Heart left ventricle (tissue), 16 donors: ENCODE data around the gene CCDC71. TPM values are rescaled to one million over a fixed set of nuclear protein-coding genes. Genes with fewer than 3 reads are reported as not detected.

ENCODE experiments used
- ATAC-seq, 4 donors: fragments of 200-7000 bp; cut with Tn5 transposase; one replicate each; pipeline ENCODE4 v1.9.1; 2020 to 2022; ENCODE audit warnings: moderate library complexity in 4 of 4, mild to moderate bottlenecking in 3 of 4, moderate number of reproducible peaks in 1 of 4
- DNase-seq, 5 donors: peaks; one replicate each; pipeline ENCODE4 v3.0.0-alpha.2; 2020
- H3K27ac ChIP-seq, 12 donors: fragments of 200-600 bp; sonication (generic) in 4 of 12; one replicate each; pipeline versions ENCODE4 v1.5.0 to v1.8.0; 2016 to 2022; ENCODE audit warnings: mild to moderate bottlenecking in 2 of 12
- H3K27me3 ChIP-seq, 9 donors: fragments of 200-600 bp; sonication (generic) in 2 of 9; one replicate each; pipeline versions ENCODE4 v1.5.1 to v1.8.0; 2016 to 2022; ENCODE audit warnings: mild to moderate bottlenecking in 3 of 9
- H3K36me3 ChIP-seq, 9 donors: fragments of 200-600 bp; sonication (generic) in 2 of 9; one replicate each; pipeline versions ENCODE4 v1.5.0 to v1.8.0; 2018 to 2022; ENCODE audit warnings: mild to moderate bottlenecking in 2 of 9
- H3K4me1 ChIP-seq, 12 donors: fragments of 200-600 bp; sonication (generic) in 4 of 12; one replicate each; pipeline versions ENCODE4 v1.5.0 to v1.8.0; 2016 to 2022; ENCODE audit warnings: mild to moderate bottlenecking in 3 of 12
- H3K4me3 ChIP-seq, 12 donors: fragments of 200-600 bp; sonication (generic) in 4 of 12; one replicate each; pipeline versions ENCODE4 v1.5.0 to v1.8.0; 2017 to 2022; ENCODE audit warnings: mild to moderate bottlenecking in 9 of 12, moderate library complexity in 4 of 12
- H3K9me3 ChIP-seq, 12 donors: fragments of 200-600 bp; sonication (generic) in 4 of 12; one replicate each; pipeline versions ENCODE4 v1.5.0 to v1.8.0; 2016 to 2022; ENCODE audit warnings: mild to moderate bottlenecking in 1 of 12
- CTCF ChIP-seq, 12 donors: fragments of 200-600 bp; sonication (generic) in 4 of 12; IDR thresholded peaks; one replicate each; pipeline versions ENCODE4 v1.5.0 to v1.8.0; 2018 to 2022; ENCODE audit warnings: antibody characterized with exemption in 12 of 12, mild to moderate bottlenecking in 5 of 12
- POLR2A ChIP-seq, 2 donors: fragments of 450-650 bp; IDR thresholded peaks; one replicate each; pipeline ENCODE4 v1.6.1; 2017; ENCODE audit warnings: antibody characterized with exemption in 2 of 2, mild to moderate bottlenecking in 2 of 2, moderate library complexity in 2 of 2
- WGBS, 4 donors: extraction: QIAGEN DNeasy Blood & Tissue Kit in 2 of 4; methylation state at CpG; one replicate each; pipeline versions ENCODE4 v1.1.5 to v1.1.7; 2013 to 2018; 5-methylcytosine and 5-hydroxymethylcytosine counted together
- intact Hi-C, 10 donors: fragments of 100-400 bp; cut with DNase I; formaldehyde crosslinking; loops; one replicate each; pipeline versions ENCODE4 v1.11.1 to v1.14.2; 2022
- polyA plus RNA-seq, 2 donors: library from polyadenylated mRNA; stranded (reverse); fragments of 200-250 nt; gene quantifications; one replicate each; pipeline ENCODE4 v1.2.3, GENCODE V29; 2013
- total RNA-seq, 9 donors: library from RNA; depleted of rRNA in 2 of 9; stranded (reverse); fragments of >200 nt in 2 of 9; fragmentation: NEBNext Ultra II Directional in 3 of 9; extraction: Animal tissue kit (Norgen Biotek cat#: 25700) in 3 of 9; gene quantifications; one replicate each; pipeline versions ENCODE4 v1.1.0 to v1.2.4, GENCODE V29; 2016 to 2023
- donor health status: ischemic (EF 13 %, LVEDD 7.1; RV severe dilation, severe dysfunction).
- donor health status: healthy with polysubstance abuse.
- donor health status: DM: no; HTN: yes; CAD: no.
- donor health status: DM: no; HTN: no; CAD: no.
- donor health status: ischemic (EF 25% LVEDD 6.9; RV normal size, moderate dysfunction).
- donor health status: ischemic (EF 25% LVEDD 5.7; RV mildly dilated, moderate dysfunction).
- donor health status: healthy.
- donor health status: DM: yes; HTN: yes; CAD: no.
- donor health status: ischemic (EF 35%, LVEDD 5.7; RV mildly dilated, moderate dysfunction).
- donor health status: nonischemic (EF 11% LVEDD 7.7; RV severe dilation, severe dysfunction).
- donor health status: DM: yes; HTN: yes; CAD: no.
- donor health status: PGD.
- donor health status: ischemic (EF 29% LVEDD 5.4; RV normal size, mild dysfunction).
- donor health status: nonischemic (EF 23%, LVEDD 6.1; RV moderate dilation, normal function).

Gene CCDC71
- total and polyA plus RNA-seq, 11 donors, result 9.7 to 24.0 (median 14.6) TPM

GRCh38 chr3:49174397-49174985 lies 8.4 kb upstream of the CCDC71 start:
- peak overlapping the region in 7 of 12 donors; percentile 91 to 98 (median 95) for H3K4me3 ChIP-seq
- TF ChIP-seq POLR2A (IDR thresholded peaks at IDR 0.05) (no peak), CTCF (IDR thresholded peaks at IDR 0.05) (no peak)
- ATAC-seq, result no peak
- H3K27me3 ChIP-seq, result no peaks in the 10 kb centered on the region
- 73 to 86% (median 80%) methylated on average over 2 to 9 of the region's 9 CpGs for WGBS, 4 donors
- H3K36me3 ChIP-seq, result peaks cover 0 to 46% (median 27%) of the 10 kb centered on the region in 9 donors
- peak overlapping the region in 11 of 12 donors; percentile 79 to 99 (median 97) for H3K27ac ChIP-seq
- H3K9me3 ChIP-seq, result no peaks in the 10 kb centered on the region
- no peak for DNase-seq
- intact Hi-C loops, result loop anchor here (5.0 to 10.0 kb wide), 10 partner anchors 33 to 273 kb away; partner anchors contain the start of genes C3orf62 (in 6 of the 10), LAMB2 (in 2 of the 10) and USP4 (in 2 of the 10)
- peaks cover 16 to 84% (median 58%) of the 10 kb centered on the region in 12 donors for H3K4me1 ChIP-seq

GRCh38 chr3:49173792-49174170 lies 7.7 kb upstream of the CCDC71 start:
- DNase-seq (peak in 4 of 5 donors; percentile 64 to 73 (median 68)), ATAC-seq (peak; percentile 16 to 53 (median 42))
- TF ChIP-seq POLR2A (IDR thresholded peaks at IDR 0.05) (no peak), CTCF (IDR thresholded peaks at IDR 0.05) (no peak)
- Histone ChIP-seq H3K27ac (peak overlapping the region in 11 of 12 donors; percentile 79 to 99 (median 97)), H3K9me3 (no peaks in the 10 kb centered on the region), H3K36me3 (peaks cover 0 to 45% (median 27%) of the 10 kb centered on the region in 9 donors), H3K27me3 (no peaks in the 10 kb centered on the region), H3K4me3 (peak overlapping the region in 11 of 12 donors; percentile 58 to 98 (median 92)), H3K4me1 (peaks cover 16 to 77% (median 58%) of the 10 kb centered on the region in 12 donors)
- 9 to 13% (median 10%) methylated on average over 4 of the region's 4 CpGs for WGBS, 4 donors
- intact Hi-C loops, result loop anchor here (2.0 to 10.0 kb wide), 14 partner anchors 34 to 275 kb away; partner anchors contain the start of genes C3orf62 (in 7 of the 10), USP4 (in 3 of the 10) and LAMB2 (in 2 of the 10)

GRCh38 chr3:49173116-49173791 lies 7.1 kb upstream of the CCDC71 start:
- DNase-seq, result peak; percentile 80 to 88 (median 84)
- peak; percentile 43 to 74 (median 58) for ATAC-seq
- Histone ChIP-seq H3K9me3 (no peaks in the 10 kb centered on the region), H3K27ac (peak overlapping the region; percentile 79 to 99 (median 96)), H3K4me3 (peak overlapping the region in 11 of 12 donors; percentile 58 to 98 (median 92)), H3K36me3 (peaks cover 0 to 40% (median 27%) of the 10 kb centered on the region in 9 donors), H3K27me3 (no peaks in the 10 kb centered on the region), H3K4me1 (peaks cover 13 to 72% (median 55%) of the 10 kb centered on the region in 12 donors)
- 0 to 15% (median 5%) methylated on average over 3 of the region's 3 CpGs for WGBS, 4 donors
- TF ChIP-seq CTCF (IDR thresholded peaks at IDR 0.05), result no peak
- TF ChIP-seq POLR2A (IDR thresholded peaks at IDR 0.05), result no peak
- intact Hi-C loops, result loop anchor here (2.0 to 10.0 kb wide), 14 partner anchors 34 to 276 kb away; partner anchors contain the start of genes C3orf62 (in 7 of the 10), USP4 (in 3 of the 10) and LAMB2 (in 2 of the 10)
